MCF 10A (cell line): ENCODE measurements around the gene TTLL8. TPM values are rescaled to one million over a fixed set of nuclear protein-coding genes. Genes with fewer than 3 reads are reported as not detected.

Experiments
- BruUV-seq: library from RNA; stranded (reverse); fragments of 400-500 nt; replicated peaks from 2 replicates; lab custom pipeline; 2021; lab: Mats Ljungman, UMichigan
- CTCF ChIA-PET: fragments of 300-600 bp; sonication (Branson Sonifier 250); formaldehyde crosslinking; extraction: SDS; loops from one replicate; lab custom pipeline; 2021; ENCODE audit warnings: antibody characterized with exemption, inconsistent platforms; lab: Yijun Ruan, JAX
- POLR2A ChIA-PET: fragments of 300-600, 350-650 bp; sonication (Branson Sonifier 250); formaldehyde crosslinking; extraction: SDS; loops from one replicate; lab custom pipeline; 2020; ENCODE audit warnings: antibody characterized with exemption, inconsistent platforms; lab: Yijun Ruan, JAX
- DNase-seq: peaks from one replicate; pipeline ENCODE4 v3.0.0-alpha.2; 2018; ENCODE audit not compliant: unreplicated experiment
- H3K27ac Mint-ChIP-seq: one replicate; pipeline ENCODE4 v1.8.0; 2022; ENCODE audit warnings: mild to moderate bottlenecking, low read depth, mixed read lengths; ENCODE audit not compliant: unreplicated experiment
- H3K27me3 Mint-ChIP-seq: one replicate; pipeline ENCODE4 v1.8.0; 2022; ENCODE audit warnings: mixed read lengths; ENCODE audit not compliant: insufficient read depth, unreplicated experiment
- H3K36me3 Mint-ChIP-seq: one replicate; pipeline ENCODE4 v1.8.0; 2022; ENCODE audit warnings: mild to moderate bottlenecking, moderate library complexity, mixed read lengths; ENCODE audit not compliant: insufficient read depth, unreplicated experiment
- H3K4me1 Mint-ChIP-seq: one replicate; pipeline ENCODE4 v1.8.0; 2022; ENCODE audit warnings: mixed read lengths; ENCODE audit not compliant: insufficient read depth, unreplicated experiment
- H3K4me3 Mint-ChIP-seq: one replicate; pipeline ENCODE4 v1.8.0; 2022; ENCODE audit warnings: mild to moderate bottlenecking, moderate library complexity, mixed read lengths; ENCODE audit not compliant: unreplicated experiment
- H3K9me3 Mint-ChIP-seq: one replicate; pipeline ENCODE4 v1.8.0; 2022; ENCODE audit warnings: mixed read lengths; ENCODE audit not compliant: unreplicated experiment
- intact Hi-C: fragments of 100-400 bp; cut with micrococcal nuclease; formaldehyde crosslinking; loops from 2 replicates; pipeline ENCODE4 v1.14.1; 2022
- total RNA-seq: library from RNA; stranded (reverse); gene quantifications from 2 replicates; pipeline ENCODE4 v1.2.3, GENCODE V29; 2022
- TF ChIP-seq, protein P1 (sequence below): fragments of 200-600 bp; IDR thresholded peaks from one replicate; pipeline ENCODE4 v1.8.0; 2022; ENCODE audit warnings: antibody characterized with exemption, mild to moderate bottlenecking; ENCODE audit not compliant: unreplicated experiment

The TTLL8 gene
- total RNA-seq, 1 experiment from 2014 or later, result not detected

DNA sequence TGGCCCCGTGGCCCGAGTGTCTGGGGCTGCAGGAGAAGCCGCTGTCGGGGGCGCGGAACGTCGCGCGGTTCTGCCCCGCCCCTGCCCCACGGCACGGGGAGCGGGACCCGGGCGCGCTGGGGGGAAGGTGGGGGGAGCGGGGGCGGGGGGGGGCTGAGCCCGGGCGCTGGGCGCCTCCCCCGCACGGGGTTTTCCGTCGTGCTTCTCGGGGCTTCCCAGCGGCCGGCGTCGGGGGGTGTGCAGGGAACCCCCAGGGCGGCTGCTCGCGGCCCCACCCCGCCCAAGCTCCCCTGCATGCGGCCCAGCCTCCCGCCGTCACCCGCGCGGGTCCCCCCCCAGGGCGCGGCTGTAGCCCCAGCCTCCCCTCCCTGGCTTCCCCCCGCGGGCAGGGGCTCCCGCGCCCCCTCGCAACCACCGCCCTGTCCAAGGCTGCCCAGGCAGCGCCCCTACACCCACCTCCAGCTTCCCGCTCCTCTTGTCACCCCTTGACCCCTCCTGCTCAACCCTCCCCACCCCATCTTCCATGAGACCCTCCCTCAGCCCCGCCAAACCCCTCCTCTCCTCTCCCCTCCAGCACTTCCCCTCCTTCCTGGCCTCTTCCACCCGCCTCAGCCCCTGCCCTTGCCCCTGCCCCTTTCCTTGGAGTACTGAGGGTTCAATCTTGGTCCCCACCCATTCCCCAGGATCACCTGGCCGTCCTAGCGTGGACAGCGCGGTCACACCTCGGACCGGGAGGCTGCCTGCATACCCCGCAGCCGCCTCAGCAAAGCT, 47.2 kb downstream of the TTLL8 start:
- TF ChIP-seq, protein P1, sequence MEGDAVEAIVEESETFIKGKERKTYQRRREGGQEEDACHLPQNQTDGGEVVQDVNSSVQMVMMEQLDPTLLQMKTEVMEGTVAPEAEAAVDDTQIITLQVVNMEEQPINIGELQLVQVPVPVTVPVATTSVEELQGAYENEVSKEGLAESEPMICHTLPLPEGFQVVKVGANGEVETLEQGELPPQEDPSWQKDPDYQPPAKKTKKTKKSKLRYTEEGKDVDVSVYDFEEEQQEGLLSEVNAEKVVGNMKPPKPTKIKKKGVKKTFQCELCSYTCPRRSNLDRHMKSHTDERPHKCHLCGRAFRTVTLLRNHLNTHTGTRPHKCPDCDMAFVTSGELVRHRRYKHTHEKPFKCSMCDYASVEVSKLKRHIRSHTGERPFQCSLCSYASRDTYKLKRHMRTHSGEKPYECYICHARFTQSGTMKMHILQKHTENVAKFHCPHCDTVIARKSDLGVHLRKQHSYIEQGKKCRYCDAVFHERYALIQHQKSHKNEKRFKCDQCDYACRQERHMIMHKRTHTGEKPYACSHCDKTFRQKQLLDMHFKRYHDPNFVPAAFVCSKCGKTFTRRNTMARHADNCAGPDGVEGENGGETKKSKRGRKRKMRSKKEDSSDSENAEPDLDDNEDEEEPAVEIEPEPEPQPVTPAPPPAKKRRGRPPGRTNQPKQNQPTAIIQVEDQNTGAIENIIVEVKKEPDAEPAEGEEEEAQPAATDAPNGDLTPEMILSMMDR, result no peak
- Mint-ChIP-seq H3K4me3 (no peak overlapping the region), H3K9me3 (no peaks in the 10 kb centered on the region), H3K4me1 (no peaks in the 10 kb centered on the region), H3K27me3 (no peaks in the 10 kb centered on the region), H3K36me3 (no peaks in the 10 kb centered on the region), H3K27ac (no peak overlapping the region)
- BruUV-seq, result no TSS peak
- ChIA-PET CTCF (no interaction called here), POLR2A (no interaction called here)
- DNase-seq, result no peak
- intact Hi-C loops, result no loop called here

DNA sequence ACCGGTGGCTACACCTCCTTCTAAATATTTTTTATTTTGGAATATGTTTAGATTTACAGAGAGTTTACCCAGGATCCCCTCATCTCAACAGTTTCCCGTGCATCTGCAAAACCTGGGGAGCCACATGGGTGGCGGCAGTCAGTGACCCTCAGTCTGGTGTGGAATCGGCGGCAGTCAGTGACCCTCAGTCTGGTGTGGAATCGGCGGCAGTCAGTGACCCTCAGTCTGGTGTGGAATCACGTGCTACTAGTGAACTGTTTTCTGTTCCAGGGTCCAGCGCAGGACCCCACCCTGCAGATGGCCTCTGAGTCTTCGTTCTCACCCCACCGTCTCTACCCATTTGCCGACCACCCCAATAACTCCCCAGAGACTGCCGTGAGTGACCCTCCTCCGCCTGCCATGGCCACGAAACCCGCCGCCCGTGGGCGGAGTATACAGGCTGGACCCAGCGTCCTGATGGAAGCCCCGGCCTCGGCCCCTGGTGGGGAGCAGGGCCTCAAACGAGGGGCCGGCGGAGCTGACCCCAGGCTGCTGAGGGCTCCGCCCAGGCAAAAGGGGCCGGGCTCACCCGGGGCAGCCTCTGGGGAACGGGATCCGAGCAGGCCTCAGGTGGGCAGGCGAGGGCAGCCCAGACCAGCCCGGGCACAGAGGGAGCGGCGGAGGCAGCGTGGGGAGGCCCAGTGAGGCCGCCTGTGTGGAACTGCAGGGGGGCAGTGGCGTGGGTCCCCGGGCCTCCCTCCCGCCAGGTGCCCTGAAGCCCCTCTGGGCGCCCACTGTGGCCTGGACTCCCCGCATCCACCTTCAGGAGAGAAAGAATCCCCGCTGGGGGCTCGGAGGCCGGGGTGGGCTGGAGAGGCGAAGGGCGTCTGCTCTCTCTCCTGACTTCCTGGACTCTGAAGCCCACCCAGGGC, 48.1 kb downstream of the TTLL8 start:
- H3K36me3 Mint-ChIP-seq, result no peaks in the 10 kb centered on the region
- no TSS peak for BruUV-seq
- no peak overlapping the region for H3K4me3 Mint-ChIP-seq
- ChIA-PET POLR2A (no interaction called here), CTCF (no interaction called here)
- no peaks in the 10 kb centered on the region for H3K4me1 Mint-ChIP-seq
- H3K9me3 Mint-ChIP-seq, result no peaks in the 10 kb centered on the region
- intact Hi-C loops, result no loop called here
- H3K27ac Mint-ChIP-seq, result no peak overlapping the region
- no peaks in the 10 kb centered on the region for H3K27me3 Mint-ChIP-seq
- TF ChIP-seq, protein P1, result no peak
- no peak for DNase-seq

DNA sequence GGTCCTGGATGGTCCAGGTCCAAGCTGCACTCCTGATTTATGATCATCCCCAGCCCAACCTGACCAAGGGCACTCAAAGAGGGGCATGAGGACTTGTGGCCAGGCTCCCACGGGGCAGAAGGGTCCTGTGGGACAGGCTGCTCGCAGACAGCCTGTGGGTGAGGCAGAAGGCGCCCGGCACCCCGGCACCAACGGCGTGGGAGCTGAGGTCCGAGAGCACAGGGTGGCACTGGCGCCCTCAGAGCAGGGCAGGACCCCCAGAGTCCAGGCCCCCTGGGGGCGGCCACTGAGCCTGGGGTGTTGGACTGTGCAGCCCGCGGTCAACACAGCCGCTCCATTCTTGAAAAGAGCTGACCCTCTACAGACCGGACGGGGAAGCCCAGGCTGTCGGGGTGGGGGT, 48.8 kb downstream of the TTLL8 start:
- H3K4me3 Mint-ChIP-seq, result no peak overlapping the region
- H3K9me3 Mint-ChIP-seq, result no peaks in the 10 kb centered on the region
- TF ChIP-seq, protein P1, result no peak
- DNase-seq, result no peak
- ChIA-PET POLR2A (no interaction called here), CTCF (interaction anchor here (2.3 kb wide), 1 partner anchor 22 kb away, joined by 5 read pairs; no protein-coding TSS in a partner anchor)
- H3K27me3 Mint-ChIP-seq, result no peaks in the 10 kb centered on the region
- no peak overlapping the region for H3K27ac Mint-ChIP-seq
- no peaks in the 10 kb centered on the region for H3K36me3 Mint-ChIP-seq
- no TSS peak for BruUV-seq
- intact Hi-C loops, result no loop called here
- H3K4me1 Mint-ChIP-seq, result no peaks in the 10 kb centered on the region
